GM18508 (cell line): Measurements from ENCODE around the gene GOLGA8B.
"Not testable (repeated sequence)": the region's sequence is repeated elsewhere in the genome, so short reads cannot be mapped to it uniquely, and the experiment has no call there.

ENCODE experiments used
- ATAC-seq: cut with Tn5 transposase; IDR thresholded peaks from one replicate; pipeline ENCODE4 v1.9.1; 2021; ENCODE audit warnings: moderate number of reproducible peaks; ENCODE audit not compliant: insufficient read depth, unreplicated experiment

Gene GOLGA8B

DNA sequence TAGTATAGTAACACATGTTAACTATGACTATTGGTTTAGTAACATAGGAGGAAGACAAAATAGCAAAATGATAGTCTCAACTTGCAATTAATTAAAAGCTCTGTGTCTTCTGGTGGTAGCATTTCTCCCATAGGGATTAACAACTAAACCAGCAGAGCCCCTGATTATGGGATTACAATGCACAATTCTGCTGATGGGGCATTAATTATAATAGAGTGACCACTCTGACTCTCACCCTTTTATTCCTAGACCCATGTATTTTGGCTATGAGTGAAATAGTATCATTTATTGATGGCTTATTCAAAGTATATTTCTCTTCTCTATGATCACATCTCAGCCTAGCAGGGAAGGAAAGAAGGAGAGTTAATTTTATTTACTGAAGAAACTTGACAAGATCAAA, 17.5 kb upstream of the GOLGA8B start:
- ATAC-seq: no peak

DNA sequence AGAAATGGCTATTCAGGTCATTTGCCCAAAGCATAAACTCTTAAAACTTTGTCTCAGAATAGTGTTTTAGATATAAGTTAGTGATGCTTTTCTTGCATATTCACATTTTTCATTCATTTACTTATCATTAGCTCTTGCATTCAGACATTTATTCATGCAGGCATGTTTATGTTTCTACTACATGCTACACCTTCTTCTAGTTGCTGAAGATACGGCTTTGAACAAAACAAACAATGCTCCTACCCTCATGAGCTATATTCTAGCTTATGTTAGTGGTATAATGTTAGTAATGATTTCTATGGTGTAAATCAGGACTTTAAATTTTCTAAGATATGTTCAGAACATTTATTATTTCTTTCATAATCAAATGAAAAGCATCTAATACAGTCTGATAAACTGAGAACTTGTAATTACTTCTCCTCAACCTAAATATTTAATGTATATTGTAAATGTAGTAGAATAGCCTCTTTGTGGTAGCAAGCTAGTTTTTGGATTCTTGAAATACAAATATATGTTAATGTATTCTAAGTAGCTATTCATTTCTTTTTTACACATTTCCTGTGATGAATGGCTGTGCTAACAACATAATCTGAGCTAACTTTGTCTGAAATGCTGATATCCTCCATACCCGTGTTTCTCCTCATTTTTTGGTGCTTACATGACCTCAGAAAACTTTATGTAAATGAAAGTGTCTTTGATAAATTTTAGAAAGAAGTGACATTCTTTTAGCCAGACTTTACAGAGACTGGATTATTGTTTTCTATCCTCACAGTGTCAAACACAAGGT, 15.5 kb upstream of the GOLGA8B start:
- ATAC-seq: no peak

DNA sequence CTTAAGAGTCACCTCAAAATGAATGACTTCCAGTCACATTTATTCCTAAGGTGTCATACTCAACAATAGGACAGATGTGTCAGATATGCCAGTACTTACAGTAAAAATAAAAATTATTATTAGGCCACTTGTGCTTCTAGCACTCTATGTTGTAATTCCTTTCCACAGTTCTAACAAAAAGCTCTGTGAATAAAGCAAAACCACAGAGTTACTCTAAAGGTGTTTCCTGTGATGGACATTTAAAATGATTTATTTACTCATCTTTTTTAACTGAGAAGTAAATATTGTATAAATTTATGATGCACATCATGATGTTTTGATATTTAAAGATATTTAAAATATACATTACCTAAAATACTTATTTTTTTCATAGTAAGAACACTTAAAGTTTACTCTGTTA, 13.9 kb upstream of the GOLGA8B start:
- no peak for ATAC-seq

DNA sequence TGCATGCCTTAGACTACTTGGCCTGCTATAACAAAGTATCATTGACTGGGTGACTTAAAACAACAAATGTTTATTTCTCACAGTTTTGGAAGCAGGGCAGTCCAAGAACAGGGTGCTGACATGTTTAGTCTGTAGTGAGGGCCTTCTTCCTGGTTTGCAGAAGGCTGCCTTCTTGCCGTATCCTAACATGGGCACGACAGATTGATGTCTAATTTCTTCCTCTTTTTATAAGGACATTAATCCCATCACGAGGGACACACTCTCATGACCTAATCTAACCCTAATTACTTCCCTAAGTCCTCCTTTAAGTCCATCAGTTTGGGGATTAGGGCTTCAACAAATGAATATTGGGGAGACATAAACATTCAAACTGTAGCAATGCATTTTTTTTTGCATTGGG, 10.9 kb upstream of the GOLGA8B start:
- ATAC-seq: no peak

DNA sequence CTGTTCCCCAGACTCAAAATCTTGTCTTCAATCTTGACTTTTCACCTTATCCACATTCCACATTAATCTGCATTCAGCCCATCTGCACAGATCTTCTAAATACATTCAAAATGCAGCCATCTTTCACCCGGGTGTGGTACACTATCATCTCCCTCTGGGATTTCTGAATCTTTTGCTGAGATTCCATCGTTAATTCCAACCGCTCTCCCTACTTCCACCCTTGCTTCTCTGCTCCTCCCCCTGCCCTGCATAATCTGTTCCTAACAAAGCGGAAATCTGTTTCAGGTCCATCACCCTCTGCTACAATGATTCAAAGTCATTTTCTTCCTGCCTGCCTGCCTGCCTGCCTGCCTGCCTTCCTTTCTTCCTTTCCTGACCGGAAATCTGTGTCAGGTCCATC, 7.9 kb upstream of the GOLGA8B start:
- ATAC-seq: no peak

DNA sequence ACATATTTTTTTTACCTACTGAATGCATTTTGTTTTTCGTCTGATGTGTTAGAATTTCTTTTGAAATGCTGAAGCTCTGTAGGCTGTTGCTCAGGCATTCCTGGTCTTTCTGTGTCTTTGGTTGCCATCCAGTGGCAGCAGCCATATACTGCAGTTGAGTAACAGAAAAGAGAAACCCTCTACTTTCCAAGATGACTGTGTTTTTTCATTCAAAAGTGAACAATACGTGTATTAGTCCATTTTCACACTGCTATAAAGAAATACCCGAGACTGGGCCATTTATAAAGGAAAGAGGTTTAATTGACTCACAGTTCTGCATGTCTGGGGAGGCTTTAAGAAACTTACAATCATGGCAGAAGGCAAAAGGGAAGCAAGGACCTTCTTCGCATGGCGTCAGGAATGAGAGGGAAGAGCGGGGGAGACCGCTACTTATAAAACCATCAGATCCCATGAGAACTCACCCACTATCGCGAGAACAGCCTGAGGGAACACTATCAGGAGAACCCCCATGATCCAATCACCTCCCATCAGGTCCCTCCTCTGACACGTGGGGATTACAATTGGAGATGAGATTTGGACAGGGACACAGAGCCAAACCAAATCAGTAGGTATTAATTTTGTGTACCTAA, 4.7 kb upstream of the GOLGA8B start:
- ATAC-seq: no peak

DNA sequence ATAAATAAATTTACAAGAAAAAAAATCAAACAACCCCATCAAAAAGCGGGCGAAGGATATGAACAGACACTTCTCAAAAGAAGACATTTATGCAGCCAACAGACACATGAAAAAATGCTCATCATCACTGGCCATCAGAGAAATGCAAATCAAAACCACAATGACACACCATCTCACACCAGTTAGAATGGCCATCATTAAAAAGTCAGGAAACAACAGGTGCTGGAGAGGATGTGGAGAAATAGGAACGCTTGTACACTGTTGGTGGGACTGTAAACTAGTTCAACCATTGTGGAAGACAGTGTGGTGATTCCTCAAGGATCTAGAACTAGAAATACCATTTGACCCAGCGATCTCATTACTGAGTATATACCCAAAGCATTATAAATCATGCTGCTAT, 2.5 kb upstream of the GOLGA8B start:
- not testable (repeated sequence) for ATAC-seq

DNA sequence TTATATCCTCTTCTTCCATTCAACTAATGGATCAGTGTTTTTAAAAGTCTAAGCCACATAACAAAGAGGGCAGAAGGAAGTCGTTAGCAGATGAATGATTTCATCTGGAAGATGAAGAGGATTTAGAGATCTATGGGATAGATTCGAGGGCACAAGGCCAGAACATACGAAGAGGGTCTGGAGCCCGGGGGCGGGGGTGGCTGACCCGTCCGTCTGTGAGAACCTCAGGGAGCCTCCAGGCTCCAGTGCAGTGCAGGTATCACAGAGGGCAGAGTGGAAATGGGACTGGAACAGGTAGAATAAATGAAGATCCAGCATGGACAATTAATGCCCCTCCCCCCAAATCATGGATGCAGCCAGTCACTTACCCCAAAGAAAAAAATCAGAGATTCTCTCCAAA, 1.5 kb upstream of the GOLGA8B start:
- no peak for ATAC-seq

DNA sequence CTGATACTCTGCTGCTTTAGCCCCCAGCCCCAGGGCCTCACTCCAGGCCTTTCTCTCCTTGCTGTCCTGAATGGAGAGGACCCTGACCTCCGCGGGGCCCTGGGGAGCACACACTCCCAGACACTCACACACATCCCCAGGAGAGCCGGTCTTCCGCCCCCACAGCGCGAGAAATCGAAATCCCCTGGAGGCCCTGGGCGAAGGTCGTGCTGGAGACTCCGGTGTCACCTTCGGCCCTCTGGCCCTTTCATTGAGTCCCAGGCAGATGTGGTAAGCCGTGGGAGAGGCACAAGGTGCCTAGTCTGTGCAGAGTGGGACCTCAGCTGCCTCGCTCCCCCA, 848 bp upstream of the GOLGA8B start:
- ATAC-seq: no peak

DNA sequence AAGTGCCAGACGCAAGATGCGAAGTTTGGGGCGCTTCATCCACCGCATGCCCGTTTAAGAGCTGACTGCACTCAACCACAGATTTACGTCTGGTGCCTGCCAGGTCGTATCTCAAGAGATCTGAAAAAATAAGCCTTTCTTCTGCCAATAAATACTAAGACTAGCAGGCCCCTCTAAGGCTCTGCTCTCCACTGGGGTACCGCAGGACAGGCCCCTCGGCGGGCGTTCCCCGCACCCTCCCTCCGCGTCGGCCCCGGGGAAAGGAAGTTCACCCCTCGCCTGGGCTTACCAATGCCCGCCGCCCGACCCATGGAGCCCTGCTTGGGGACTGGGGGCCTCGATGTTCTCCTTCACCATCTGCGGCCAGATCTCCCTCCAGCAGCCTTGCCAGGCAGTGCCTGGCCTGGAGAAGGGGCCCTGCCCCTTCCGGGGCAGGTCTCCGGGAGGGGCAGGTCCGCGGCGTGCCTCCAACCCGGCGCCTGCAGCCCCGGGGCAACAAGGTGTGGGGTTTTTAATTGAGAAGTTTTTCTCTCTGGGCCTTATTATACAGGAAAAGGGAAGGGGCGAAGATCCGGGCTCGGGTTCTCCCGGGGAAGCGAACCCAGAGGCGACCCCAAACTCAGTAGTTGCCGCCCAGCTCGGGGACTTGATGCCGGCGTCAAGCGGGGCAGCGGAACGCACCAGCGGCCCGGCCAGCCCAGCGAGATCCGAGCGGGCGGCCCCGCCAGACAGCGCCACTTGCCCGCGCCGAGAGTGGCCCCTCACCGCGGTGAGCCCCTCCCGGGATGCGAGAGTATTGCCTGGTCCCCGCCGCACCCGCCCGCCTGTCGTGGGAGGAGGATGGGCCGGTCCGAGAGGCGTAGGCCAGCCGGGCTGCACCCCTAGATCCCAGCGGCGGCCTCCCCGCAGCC, 735 bp downstream of the GOLGA8B start:
- ATAC-seq: no peak

DNA sequence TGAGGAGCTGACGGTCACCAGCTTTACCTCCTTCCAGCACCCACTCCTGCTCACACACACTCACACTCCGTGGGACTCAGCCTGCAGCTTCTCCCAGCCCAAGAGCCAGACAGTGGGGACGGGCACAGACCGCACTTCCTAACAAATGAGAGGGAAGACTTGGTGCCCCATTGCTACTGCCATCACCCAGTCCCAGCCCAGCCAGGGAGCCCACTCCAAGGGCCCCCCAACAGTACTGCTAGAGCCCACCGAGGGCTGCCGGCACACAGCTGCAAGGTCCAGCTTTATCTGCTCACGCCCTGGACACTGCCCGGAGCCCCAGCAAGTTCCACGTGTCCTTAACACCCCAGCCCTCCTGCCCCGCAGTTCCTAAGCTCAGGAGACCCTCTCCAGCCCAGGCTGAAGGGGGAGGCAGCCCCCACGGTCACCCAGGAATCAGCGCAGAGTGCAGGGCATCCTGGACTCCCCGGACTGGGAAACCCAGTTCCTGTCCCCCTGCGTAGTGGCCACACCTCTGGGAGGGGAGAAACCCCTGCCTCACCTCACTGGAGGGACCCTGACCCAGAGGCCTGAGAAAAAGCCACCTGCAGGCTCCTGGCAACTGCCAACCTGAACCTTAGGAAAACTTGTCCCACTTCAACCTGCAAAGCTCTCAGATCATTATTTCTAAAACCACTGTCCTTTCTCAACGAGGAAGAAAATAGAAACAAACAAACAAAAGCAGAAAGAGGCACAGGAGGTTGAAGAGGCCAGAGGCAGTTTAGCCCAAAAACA, 1.6 kb downstream of the GOLGA8B start:
- not testable (repeated sequence) for ATAC-seq

DNA sequence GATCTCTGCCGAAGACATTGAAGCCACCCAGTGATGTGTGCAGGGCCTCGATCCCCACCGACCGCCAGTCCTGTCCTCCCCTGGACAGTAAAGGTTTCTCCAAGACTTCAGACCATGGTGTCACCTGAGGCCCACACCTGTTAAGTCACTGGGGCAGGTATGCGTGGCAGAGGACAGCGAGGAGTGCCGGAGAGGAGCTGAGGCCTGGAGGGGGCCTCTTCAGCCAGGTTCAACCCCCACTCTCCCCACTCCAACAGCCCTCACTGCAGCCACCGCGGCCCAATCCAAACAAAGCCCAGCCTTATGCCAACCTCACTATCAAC, 2.4 kb downstream of the GOLGA8B start:
- no peak for ATAC-seq

DNA sequence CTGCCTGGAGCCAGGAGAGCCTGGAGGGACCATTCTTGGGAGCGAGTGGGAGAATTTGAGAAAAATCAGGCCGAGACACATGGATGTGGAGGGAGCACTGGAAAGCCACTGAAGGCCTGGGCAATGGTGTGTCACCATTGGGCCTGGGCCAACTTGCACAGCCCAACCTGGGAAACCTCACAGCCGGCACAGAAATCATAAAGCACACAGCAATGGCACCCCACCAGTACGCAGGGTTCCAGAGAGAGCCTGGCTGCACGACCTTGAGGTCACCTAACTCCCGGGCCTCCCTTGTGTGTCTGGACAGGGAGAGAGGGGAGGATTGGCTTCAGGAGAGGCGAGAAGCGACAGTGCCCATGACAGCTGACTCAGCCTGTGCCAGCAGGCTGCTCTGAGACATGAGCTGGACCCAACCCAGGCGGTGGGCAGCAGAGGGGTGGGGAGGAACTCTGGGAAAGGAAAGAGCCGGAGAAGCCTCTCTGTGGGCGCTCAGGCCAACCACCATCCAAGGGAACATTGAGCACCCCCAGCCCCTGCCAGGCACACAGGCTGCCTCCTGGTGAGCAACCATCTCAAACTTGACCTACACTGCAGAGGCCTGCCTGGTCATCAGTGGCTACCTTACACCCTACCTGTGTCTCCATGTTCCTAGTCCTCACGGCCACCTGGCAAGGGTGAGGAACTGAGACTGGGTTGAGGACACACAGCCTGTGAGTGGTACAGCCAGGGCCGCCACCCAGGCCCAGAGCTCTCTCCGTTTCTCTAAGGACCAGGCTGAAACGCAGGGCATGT, 3.0 kb downstream of the GOLGA8B start:
- not testable (repeated sequence) for ATAC-seq

DNA sequence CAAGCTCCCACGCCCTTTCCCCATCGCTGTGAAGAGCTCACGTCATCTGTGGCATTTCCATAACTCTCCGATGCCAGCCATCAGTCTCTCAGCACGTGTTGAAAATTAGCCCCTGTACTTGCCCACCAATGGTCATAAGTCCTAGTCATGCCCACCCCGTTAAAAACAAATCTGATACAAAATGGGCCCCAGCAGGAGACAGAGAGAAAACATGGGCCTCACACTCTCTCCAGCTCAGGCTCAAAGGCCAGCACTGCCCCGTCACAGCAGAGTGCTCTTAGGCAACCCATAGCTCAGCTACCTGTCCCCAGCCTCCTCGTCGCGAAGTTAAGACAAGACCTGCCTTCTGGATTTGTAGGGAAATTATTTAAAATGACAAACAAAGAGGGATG, 5.2 kb downstream of the GOLGA8B start:
- ATAC-seq: no peak

DNA sequence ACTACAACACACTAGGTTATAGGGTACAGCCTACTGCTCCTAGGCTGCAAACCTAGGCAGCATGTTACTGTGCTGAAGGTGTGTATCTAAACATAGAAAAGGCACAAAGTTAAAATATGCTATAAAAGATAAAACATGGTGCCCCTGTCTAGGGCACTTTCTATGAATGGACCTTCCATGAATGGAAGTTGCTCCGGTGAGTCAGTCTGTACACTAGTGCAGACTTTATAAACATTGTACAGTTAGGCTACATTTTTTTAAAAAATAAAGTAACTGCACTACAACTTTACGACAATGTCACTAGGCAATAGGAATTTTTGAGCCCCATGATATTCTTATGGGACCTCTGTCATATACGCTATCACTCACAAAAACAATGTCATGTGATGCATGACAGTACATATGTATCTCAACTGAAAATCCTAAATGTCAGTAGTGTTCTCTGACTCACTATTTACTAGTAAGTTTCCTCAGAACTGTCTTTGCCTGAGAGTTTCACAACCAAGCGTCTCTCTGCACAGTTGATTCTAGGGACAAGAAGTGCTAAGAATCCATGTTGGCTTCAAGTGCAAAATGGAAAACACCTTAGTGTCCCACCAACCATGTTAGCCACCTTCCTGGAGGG, 5.7 kb downstream of the GOLGA8B start:
- ATAC-seq: not testable (repeated sequence)

DNA sequence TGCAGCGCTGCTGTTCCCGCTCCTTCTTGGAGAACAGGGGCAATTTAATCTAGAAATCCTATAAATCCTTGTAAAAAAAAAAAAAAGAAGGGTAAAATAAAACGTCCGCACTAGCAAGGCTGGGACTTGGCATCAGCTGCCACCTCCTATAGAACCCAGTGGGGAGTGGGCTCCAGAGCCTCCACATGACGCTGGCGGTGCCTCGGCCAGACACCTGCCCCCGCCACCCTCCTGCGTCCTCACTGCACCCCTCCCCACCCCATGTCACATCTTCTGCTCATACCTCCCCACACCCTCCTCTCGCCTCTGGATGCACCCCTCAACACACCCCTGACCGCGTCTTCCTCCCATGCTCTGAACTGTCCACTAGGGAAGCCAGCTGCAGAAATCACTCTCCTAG, 8.4 kb downstream of the GOLGA8B start:
- ATAC-seq: not testable (repeated sequence)

DNA sequence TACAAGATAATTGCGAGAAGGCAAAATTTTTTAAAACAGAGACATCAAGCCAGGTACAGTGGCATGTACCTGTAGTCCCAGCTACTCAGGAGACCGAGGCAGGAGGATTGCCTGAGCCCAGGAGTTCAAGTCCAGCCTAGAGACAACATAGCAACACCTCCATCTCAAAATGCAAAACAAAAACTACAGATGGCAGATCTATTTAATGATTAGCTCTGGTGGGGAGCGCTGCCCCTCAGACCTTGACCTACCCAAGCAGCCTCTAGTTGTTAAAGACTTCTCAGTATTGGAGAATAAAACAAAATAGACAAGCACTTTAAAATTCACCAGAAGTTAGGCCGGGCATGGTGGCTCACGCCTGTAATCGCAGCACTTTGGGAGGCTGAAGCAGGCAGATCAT, 10.5 kb downstream of the GOLGA8B start:
- not testable (repeated sequence) for ATAC-seq

DNA sequence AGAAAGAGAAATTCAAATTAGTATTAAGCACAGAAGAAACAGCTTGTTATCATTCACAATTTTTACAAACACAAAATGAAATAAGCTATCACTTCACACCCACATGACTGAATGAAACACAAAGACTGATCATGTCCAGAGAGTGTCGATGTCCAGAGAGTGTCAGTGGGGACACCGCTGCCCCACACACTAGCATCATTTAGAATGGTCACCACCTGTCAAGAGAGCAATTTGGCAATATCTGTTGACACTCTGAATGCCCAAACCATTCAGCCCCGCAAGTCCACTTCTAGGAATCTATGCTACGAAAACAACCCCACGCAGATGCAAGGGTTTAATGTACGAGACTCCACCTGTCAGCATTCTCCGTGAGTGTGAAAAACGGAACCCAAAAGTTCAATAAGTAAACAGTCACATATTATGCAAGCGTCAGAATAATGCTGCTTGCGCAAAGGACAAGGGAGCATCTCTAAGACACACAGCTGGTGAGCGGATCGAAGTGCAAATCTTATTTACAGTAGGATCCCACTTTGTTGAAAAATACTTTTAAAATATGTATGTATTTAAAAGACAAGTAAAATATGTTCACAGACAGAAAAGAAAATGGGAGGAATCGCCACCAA, 11.3 kb downstream of the GOLGA8B start:
- ATAC-seq: not testable (repeated sequence)
